B cell (primary cell): ENCODE data around the gene FBXO41. TPM values are rescaled to one million over a fixed set of nuclear protein-coding genes. Genes with fewer than 3 reads are reported as not detected.

Experiments used
- ATAC-seq: fragments of 200-7000 bp; cut with Tn5 transposase; one replicate; pipeline ENCODE4 v1.10.0; 2021; ENCODE audit warnings: low read depth, mild to moderate bottlenecking, moderate number of reproducible peaks, moderate library complexity
- CTCF ChIA-PET: fragments of 350-600 bp; sonication (Branson Sonifier 250); formaldehyde crosslinking; loops from one replicate; lab custom pipeline; 2021; ENCODE audit warnings: antibody characterized with exemption, inconsistent platforms; lab: Charles Lee
- POLR2A ChIA-PET: fragments of 350-600 bp; sonication (Branson Sonifier 250); formaldehyde crosslinking; loops from one replicate; lab custom pipeline; 2021; ENCODE audit warnings: antibody characterized with exemption; lab: Charles Lee
- DNase-seq: peaks from one replicate; pipeline ENCODE4 v3.0.0; 2013
- H2AFZ ChIP-seq: 2 replicates; pipeline ENCODE4 v1.6.1; 2012; ENCODE audit warnings: mild to moderate bottlenecking, low read depth, low read length; ENCODE audit not compliant: insufficient read depth, poor library complexity, severe bottlenecking
- H3K27ac ChIP-seq, 2 donors: 1 replicate in 1 of 2; 2 replicates in 1 of 2; pipeline ENCODE4 v1.5.1; 2012 to 2013; ENCODE audit warnings: low read length in 2 of 2, mild to moderate bottlenecking in 2 of 2, moderate library complexity in 1 of 2
- H3K27me3 ChIP-seq, 4 experiments: fragments of 200-600 bp in 1 of 4; sonication (generic) in 1 of 4; replicated peaks in 1 of 4; 1 replicate in 2 of 4; 2 replicates in 2 of 4; pipeline versions ENCODE4 v1.6.1 to v1.7.0; 2013 to 2016; ENCODE audit warnings: low read length in 3 of 4, mild to moderate bottlenecking in 2 of 4, mixed read lengths in 1 of 4, moderate library complexity in 1 of 4; ENCODE audit not compliant: insufficient read depth in 4 of 4, control insufficient read depth in 3 of 4; ENCODE audit errors: control extremely low read depth in 1 of 4
- H3K36me3 ChIP-seq, 2 experiments: replicated peaks in 1 of 2; 1 replicate in 1 of 2; 2 replicates in 1 of 2; pipeline versions ENCODE4 v1.6.1 to v1.7.1; 2013; ENCODE audit warnings: low read length in 1 of 2; ENCODE audit not compliant: insufficient read depth in 2 of 2, control insufficient read depth in 1 of 2; ENCODE audit errors: control extremely low read depth in 1 of 2, extremely low read depth in 1 of 2
- H3K4me1 ChIP-seq, 2 donors: fragments of 200-600 bp in 1 of 2; sonication (generic) in 1 of 2; 1 replicate in 1 of 2; 2 replicates in 1 of 2; pipeline versions ENCODE4 v1.5.1 to v1.6.1; 2013 to 2017; ENCODE audit warnings: low read length in 2 of 2; ENCODE audit not compliant: control insufficient read depth in 2 of 2, insufficient read depth in 2 of 2
- H3K4me2 ChIP-seq: replicated peaks from 2 replicates; pipeline ENCODE3; 2012; ENCODE audit warnings: mild to moderate bottlenecking, low read depth, low read length; ENCODE audit not compliant: poor library complexity, severe bottlenecking
- H3K4me3 ChIP-seq, 5 experiments: fragments of 200-600 bp in 1 of 5; sonication (generic) in 1 of 5; 1 replicate in 3 of 5; 2 replicates in 2 of 5; pipeline versions ENCODE4 v1.5.1 to v1.7.0; 2011 to 2016; ENCODE audit warnings: low read length in 4 of 5, mild to moderate bottlenecking in 4 of 5, low read depth in 2 of 5, control low read depth in 1 of 5, moderate library complexity in 1 of 5; ENCODE audit not compliant: insufficient read depth in 1 of 5; ENCODE audit errors: control extremely low read depth in 1 of 5, extremely low read depth in 1 of 5
- H3K79me2 ChIP-seq: fragments of 200-600 bp; sonication (generic); one replicate; pipeline ENCODE4 v1.6.0; 2016; ENCODE audit warnings: low read length; ENCODE audit not compliant: control insufficient read depth, insufficient read depth
- H3K9ac ChIP-seq: fragments of 200-600 bp; sonication (generic); 2 replicates; pipeline ENCODE4 v1.6.1; 2017; ENCODE audit warnings: mild to moderate bottlenecking, low read length, moderate library complexity
- H3K9me3 ChIP-seq, 3 donors: one replicate each; pipeline versions ENCODE4 v1.6.1 to v1.7.1; 2013; ENCODE audit warnings: low read length in 2 of 3; ENCODE audit not compliant: control insufficient read depth in 2 of 3, insufficient read depth in 1 of 3; ENCODE audit errors: control extremely low read depth in 1 of 3
- H4K20me1 ChIP-seq: 2 replicates; pipeline ENCODE4 v1.6.0; 2012; ENCODE audit warnings: mild to moderate bottlenecking, low read length; ENCODE audit not compliant: insufficient read depth, control insufficient read depth, poor library complexity, severe bottlenecking
- H3K27ac Mint-ChIP-seq: one replicate; pipeline ENCODE4 v1.8.0; 2021; ENCODE audit warnings: mixed read lengths
- H3K27me3 Mint-ChIP-seq: one replicate; pipeline ENCODE4 v1.8.0; 2021; ENCODE audit warnings: mixed read lengths
- H3K4me1 Mint-ChIP-seq: one replicate; pipeline ENCODE4 v1.8.0; 2021; ENCODE audit warnings: mixed read lengths
- H3K4me3 Mint-ChIP-seq: one replicate; pipeline ENCODE4 v1.8.0; 2021; ENCODE audit warnings: mixed read lengths
- H3K9me3 Mint-ChIP-seq: one replicate; pipeline ENCODE4 v1.8.0; 2022; ENCODE audit warnings: mixed read lengths; ENCODE audit not compliant: insufficient read depth
- EZH2 ChIP-seq: IDR thresholded peaks from 2 replicates; pipeline ENCODE4 v1.6.1; 2012; ENCODE audit warnings: borderline replicate concordance, low read depth, mild to moderate bottlenecking, moderate library complexity, low read length; ENCODE audit not compliant: insufficient read depth, poor library complexity, severe bottlenecking
- WGBS: methylation state at CpG from one replicate; pipeline ENCODE4 v1.1.5; 2013; ENCODE audit warnings: missing lambda C conversion rate; ENCODE audit not compliant: insufficient coverage; 5-methylcytosine and 5-hydroxymethylcytosine counted together
- intact Hi-C: fragments of 100-400 bp; cut with micrococcal nuclease; formaldehyde crosslinking; loops from one replicate; pipeline ENCODE4 v1.10.0; 2022
- polyA plus RNA-seq: library from polyadenylated mRNA; depleted of rRNA; stranded (reverse); fragments of >200 nt; gene quantifications from 2 replicates; pipeline ENCODE4 v1.2.3, GENCODE V29; 2012
- total RNA-seq, 2 donors: library from RNA; stranded (reverse); fragments of 120-200 nt in 1 of 2; gene quantifications; 1 replicate in 1 of 2; 2 replicates in 1 of 2; pipeline versions ENCODE4 v1.2.3 to v1.2.4, GENCODE V29; 2013 to 2022
- TF ChIP-seq, protein P1 (sequence below): fragments of 200-600 bp; IDR thresholded peaks from one replicate; pipeline ENCODE4 v1.8.0; 2022; ENCODE audit warnings: antibody characterized with exemption, mild to moderate bottlenecking

Gene FBXO41
- total and polyA plus RNA-seq, 2 donors (not counting 1 experiment from before 2014, with no cell fraction given): 25.2 to 29.6 TPM

DNA sequence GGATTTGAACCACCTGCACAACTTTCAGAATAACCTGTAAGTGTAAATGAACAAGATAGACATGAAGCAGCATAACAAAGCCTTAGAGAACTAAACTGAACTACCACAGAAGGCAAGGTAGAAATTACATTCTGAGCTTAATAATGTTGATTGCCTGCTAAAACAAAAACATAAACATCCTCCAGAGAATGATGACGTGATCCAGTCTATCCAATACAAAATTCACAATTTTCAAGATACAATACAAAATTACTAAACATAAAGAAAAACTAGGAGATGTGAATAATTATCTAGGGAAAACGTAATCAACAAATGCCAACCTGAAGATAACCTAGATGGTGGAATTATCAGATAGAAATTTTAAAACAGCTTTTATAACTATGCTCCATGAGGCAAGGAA is 49.8 kb upstream of the FBXO41 start:
- H3K9me3 ChIP-seq: peaks cover 3 to 10% (median 3%) of the 10 kb centered on the region in 3 donors
- H3K4me3 ChIP-seq: no peak overlapping the region
- Mint-ChIP-seq H3K4me3 (no peak overlapping the region), H3K27ac (no peak overlapping the region), H3K4me1 (peaks cover 6% of the 10 kb centered on the region), H3K9me3 (no peaks in the 10 kb centered on the region), H3K27me3 (peaks cover 14% of the 10 kb centered on the region)
- no peaks in the 10 kb centered on the region for H3K79me2 ChIP-seq
- no peak overlapping the region for H3K27ac ChIP-seq
- peaks cover 6 to 10% of the 10 kb centered on the region in 2 donors for H3K4me1 ChIP-seq
- CTCF ChIA-PET: no interaction called here
- TF ChIP-seq EZH2: no peak
- TF ChIP-seq, protein P1, sequence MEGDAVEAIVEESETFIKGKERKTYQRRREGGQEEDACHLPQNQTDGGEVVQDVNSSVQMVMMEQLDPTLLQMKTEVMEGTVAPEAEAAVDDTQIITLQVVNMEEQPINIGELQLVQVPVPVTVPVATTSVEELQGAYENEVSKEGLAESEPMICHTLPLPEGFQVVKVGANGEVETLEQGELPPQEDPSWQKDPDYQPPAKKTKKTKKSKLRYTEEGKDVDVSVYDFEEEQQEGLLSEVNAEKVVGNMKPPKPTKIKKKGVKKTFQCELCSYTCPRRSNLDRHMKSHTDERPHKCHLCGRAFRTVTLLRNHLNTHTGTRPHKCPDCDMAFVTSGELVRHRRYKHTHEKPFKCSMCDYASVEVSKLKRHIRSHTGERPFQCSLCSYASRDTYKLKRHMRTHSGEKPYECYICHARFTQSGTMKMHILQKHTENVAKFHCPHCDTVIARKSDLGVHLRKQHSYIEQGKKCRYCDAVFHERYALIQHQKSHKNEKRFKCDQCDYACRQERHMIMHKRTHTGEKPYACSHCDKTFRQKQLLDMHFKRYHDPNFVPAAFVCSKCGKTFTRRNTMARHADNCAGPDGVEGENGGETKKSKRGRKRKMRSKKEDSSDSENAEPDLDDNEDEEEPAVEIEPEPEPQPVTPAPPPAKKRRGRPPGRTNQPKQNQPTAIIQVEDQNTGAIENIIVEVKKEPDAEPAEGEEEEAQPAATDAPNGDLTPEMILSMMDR: no peak
- POLR2A ChIA-PET: no interaction called here
- no peaks in the 10 kb centered on the region for H3K36me3 ChIP-seq
- intact Hi-C loops: no loop called here
- no peak overlapping the region for H3K4me2 ChIP-seq
- H3K27me3 ChIP-seq: peaks cover 0 to 5% (median 2%) of the 10 kb centered on the region in 4 experiments
- DNase-seq (no peak), ATAC-seq (no peak)
- WGBS: no CpG with 5 or more reads among the region's 2 CpGs
- no peak overlapping the region for H2AFZ ChIP-seq
- H4K20me1 ChIP-seq: no peaks in the 10 kb centered on the region
- H3K9ac ChIP-seq: no peak overlapping the region

DNA sequence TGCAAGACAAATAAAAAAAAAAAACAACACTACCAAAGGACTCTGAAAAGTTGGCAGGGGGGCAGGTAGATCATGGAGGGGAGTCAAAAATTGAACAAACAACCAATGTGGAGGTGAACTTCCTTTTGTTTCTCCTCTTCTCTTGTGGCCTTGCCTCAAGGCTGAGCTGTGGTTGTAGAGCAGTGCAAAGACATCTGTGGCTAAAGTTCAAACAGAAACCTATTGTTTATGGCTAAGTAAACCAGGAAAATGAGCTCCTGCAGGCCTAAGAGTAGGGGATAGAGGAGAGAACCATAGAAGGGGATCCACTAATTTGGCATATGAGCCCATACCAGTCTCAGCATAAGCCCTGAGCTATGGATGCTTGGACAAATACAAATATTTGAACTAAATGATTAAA is 49.3 kb upstream of the FBXO41 start:
- ChIA-PET CTCF (no interaction called here), POLR2A (no interaction called here)
- H3K9me3 ChIP-seq: peaks cover 3 to 10% (median 3%) of the 10 kb centered on the region in 3 donors
- no peaks in the 10 kb centered on the region for H3K36me3 ChIP-seq
- Mint-ChIP-seq H3K4me3 (no peak overlapping the region), H3K9me3 (no peaks in the 10 kb centered on the region), H3K27me3 (peaks cover 19% of the 10 kb centered on the region), H3K4me1 (peaks cover 6% of the 10 kb centered on the region), H3K27ac (no peak overlapping the region)
- no peak overlapping the region for H2AFZ ChIP-seq
- DNase-seq (no peak), ATAC-seq (no peak)
- no peaks in the 10 kb centered on the region for H4K20me1 ChIP-seq
- H3K79me2 ChIP-seq: no peaks in the 10 kb centered on the region
- H3K27ac ChIP-seq: no peak overlapping the region
- peaks cover 6 to 10% of the 10 kb centered on the region in 2 donors for H3K4me1 ChIP-seq
- H3K27me3 ChIP-seq: peaks cover 0 to 5% (median 2%) of the 10 kb centered on the region in 4 experiments
- no peak overlapping the region for H3K4me3 ChIP-seq
- H3K4me2 ChIP-seq: no peak overlapping the region
- no peak overlapping the region for H3K9ac ChIP-seq
- intact Hi-C loops: no loop called here
- TF ChIP-seq, protein P1: no peak
- TF ChIP-seq EZH2: no peak
